ENCODE data around the gene PRR20E.
"Not testable (repeated sequence)": the region's sequence is repeated elsewhere in the genome, so short reads cannot be mapped to it uniquely, and the experiment has no call there.

DNA sequence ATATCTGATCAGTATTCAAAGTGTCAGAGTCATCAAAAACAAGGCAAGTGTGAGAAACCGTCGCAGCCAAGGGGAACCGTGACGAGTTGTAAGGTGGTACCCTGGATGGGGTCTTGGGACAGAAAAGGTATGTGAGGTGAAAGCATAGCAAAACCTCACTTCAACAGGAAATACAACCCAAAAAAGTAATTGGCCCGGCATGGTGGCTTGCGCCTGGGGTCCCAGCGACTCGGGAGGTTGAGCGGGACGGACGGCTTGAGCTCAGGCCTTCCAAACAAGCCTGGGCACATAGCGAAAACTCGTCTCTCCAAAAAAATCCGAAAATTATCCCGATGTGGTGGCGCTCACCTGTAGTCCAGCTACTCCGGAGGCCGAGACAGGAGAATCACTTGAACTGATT, 27.2 kb upstream of the PRR20E start:
- not testable (repeated sequence) for TF ChIP-seq ZNF644 (tag; IDR thresholded peaks at IDR 0.05; ENCODE audit: low read depth); NFYB (IDR thresholded peaks at IDR 0.05; ENCODE audit: extremely low read depth, insufficient read length); ZBTB34 (CRISPR knock-in tag; IDR thresholded peaks at IDR 0.05); ZBTB7A (IDR thresholded peaks at IDR 0.05; ENCODE audit: borderline replicate concordance, control insufficient read depth, low read depth, low read length); E2F3 (CRISPR knock-in tag; IDR thresholded peaks at IDR 0.05); SNIP1 (IDR thresholded peaks at IDR 0.05; ENCODE audit: low read depth); ZNF224 (CRISPR knock-in tag; IDR thresholded peaks at IDR 0.05); ZFP36 (IDR thresholded peaks at IDR 0.05; ENCODE audit: low read depth, low read length, partially characterized antibody); TAF1 (IDR thresholded peaks at IDR 0.05; ENCODE audit: control insufficient read depth, extremely low read depth, insufficient read depth, low read length, severe bottlenecking)
- TF ChIP-seq, protein P1, sequence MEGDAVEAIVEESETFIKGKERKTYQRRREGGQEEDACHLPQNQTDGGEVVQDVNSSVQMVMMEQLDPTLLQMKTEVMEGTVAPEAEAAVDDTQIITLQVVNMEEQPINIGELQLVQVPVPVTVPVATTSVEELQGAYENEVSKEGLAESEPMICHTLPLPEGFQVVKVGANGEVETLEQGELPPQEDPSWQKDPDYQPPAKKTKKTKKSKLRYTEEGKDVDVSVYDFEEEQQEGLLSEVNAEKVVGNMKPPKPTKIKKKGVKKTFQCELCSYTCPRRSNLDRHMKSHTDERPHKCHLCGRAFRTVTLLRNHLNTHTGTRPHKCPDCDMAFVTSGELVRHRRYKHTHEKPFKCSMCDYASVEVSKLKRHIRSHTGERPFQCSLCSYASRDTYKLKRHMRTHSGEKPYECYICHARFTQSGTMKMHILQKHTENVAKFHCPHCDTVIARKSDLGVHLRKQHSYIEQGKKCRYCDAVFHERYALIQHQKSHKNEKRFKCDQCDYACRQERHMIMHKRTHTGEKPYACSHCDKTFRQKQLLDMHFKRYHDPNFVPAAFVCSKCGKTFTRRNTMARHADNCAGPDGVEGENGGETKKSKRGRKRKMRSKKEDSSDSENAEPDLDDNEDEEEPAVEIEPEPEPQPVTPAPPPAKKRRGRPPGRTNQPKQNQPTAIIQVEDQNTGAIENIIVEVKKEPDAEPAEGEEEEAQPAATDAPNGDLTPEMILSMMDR (IDR thresholded peaks at IDR 0.05 in 2 of 3, conservative IDR thresholded peaks at IDR 0.05 in 1 of 3; ENCODE audit: insufficient read depth in 2 of 3, low read depth in 1 of 3, low read length in 3 of 3): not testable (repeated sequence)

Measured in K562 (cell line).